ENCODE data around the gene KPNA5. TPM values are rescaled to one million over a fixed set of nuclear protein-coding genes. Genes with fewer than 3 reads are reported as not detected.

Gene KPNA5
- total and polyA plus RNA-seq, 2 of the 13 experiments (the other 11 are each of a cell fraction or from before 2014, with no cell fraction given), result 5.3 to 13.0 TPM

GRCh38 chr6:116764961-116765841, 84.2 kb downstream of the KPNA5 start, which contains the start of gene FAM162B (continued):
- no peak for TF ChIP-seq ZNF747 (CRISPR knock-in tag; IDR thresholded peaks at IDR 0.05; ENCODE audit: borderline replicate concordance)
- no peak for TF ChIP-seq ZMYM3 (CRISPR knock-in tag; IDR thresholded peaks at IDR 0.05)
- TF ChIP-seq ZNF543 (CRISPR knock-in tag; IDR thresholded peaks at IDR 0.05), result 0 out of 2 replicates have a peak, but pooled peaks have one; percentile 13
- 0 out of 2 replicates have a peak, but pooled peaks have one; percentile 29 for TF ChIP-seq HOXA5 (CRISPR knock-in tag; IDR thresholded peaks at IDR 0.05)
- TF ChIP-seq ZNF776 (CRISPR knock-in tag; IDR thresholded peaks at IDR 0.05), result peak; percentile 55; the same call in 1 of the 2 replicates
- 0 out of 2 replicates have a peak, but pooled peaks have one; percentile 10 for TF ChIP-seq MEIS2 (CRISPR knock-in tag; IDR thresholded peaks at IDR 0.05)
- peak; percentile 42; the same call in 1 of the 2 replicates for TF ChIP-seq ZNF891 (CRISPR knock-in tag; IDR thresholded peaks at IDR 0.05)
- peak; percentile 66; the same call in 1 of the 2 replicates for TF ChIP-seq MTA1 (CRISPR knock-in tag; IDR thresholded peaks at IDR 0.05; ENCODE audit: borderline replicate concordance)
- no peak for TF ChIP-seq PAF1 (CRISPR knock-in tag; IDR thresholded peaks at IDR 0.05)
- no peak for TF ChIP-seq ARNT (IDR thresholded peaks at IDR 0.05)
- TF ChIP-seq ZBTB21 (CRISPR knock-in tag; IDR thresholded peaks at IDR 0.05), result no peak
- TF ChIP-seq MXD4 (CRISPR knock-in tag; IDR thresholded peaks at IDR 0.05), result no peak
- 0 out of 2 replicates have a peak, but pooled peaks have one; percentile 71 for TF ChIP-seq THAP8 (CRISPR knock-in tag; IDR thresholded peaks at IDR 0.05; ENCODE audit: borderline replicate concordance)
- TF ChIP-seq ZFX (CRISPR knock-in tag; IDR thresholded peaks at IDR 0.05; ENCODE audit: low read depth), result peak; percentile 43; the same call in 1 of the 2 replicates
- TF ChIP-seq ZBTB40 (IDR thresholded peaks at IDR 0.05), result no peak
- TF ChIP-seq ZBTB40 (CRISPR knock-in tag; IDR thresholded peaks at IDR 0.05), result peak; percentile 43; the same call in 1 of the 2 replicates
- TF ChIP-seq ZNF777 (CRISPR knock-in tag; IDR thresholded peaks at IDR 0.05), result peak; percentile 95
- no peak for TF ChIP-seq ZNF773 (CRISPR knock-in tag; IDR thresholded peaks at IDR 0.05; ENCODE audit: borderline replicate concordance)
- TF ChIP-seq DR1 (CRISPR knock-in tag; IDR thresholded peaks at IDR 0.05), result no peak
- peak; percentile 61; the same call in 1 of the 2 replicates for TF ChIP-seq CBFB (CRISPR knock-in tag; IDR thresholded peaks at IDR 0.05)
